A673 (cell line): ENCODE measurements around the gene GNG7. TPM values are rescaled to one million over a fixed set of nuclear protein-coding genes. Genes with fewer than 3 reads are reported as not detected.

ENCODE experiments used
- BruUV-seq: library from RNA; stranded (reverse); fragments of 400-500 nt; replicated peaks from 2 replicates; lab custom pipeline; 2021; lab: Mats Ljungman, UMichigan
- CTCF ChIA-PET: fragments of 300-600 bp; sonication (Branson Sonifier 250); formaldehyde crosslinking; loops from one replicate; lab custom pipeline; 2022; ENCODE audit warnings: antibody characterized with exemption; lab: Charles Lee
- POLR2A ChIA-PET: fragments of 300-600 bp; sonication (Branson Sonifier 250); formaldehyde crosslinking; loops from one replicate; lab custom pipeline; 2022; ENCODE audit warnings: antibody characterized with exemption; ENCODE audit not compliant: low non-redundant PET; lab: Charles Lee
- DNase-seq: peaks from one replicate; pipeline ENCODE4 v3.0.0-alpha.2; 2015; ENCODE audit warnings: low spot score
- H3K27ac ChIP-seq: fragments of 200-600 bp; sonication (generic); 2 replicates; pipeline ENCODE4 v1.5.1; 2016; ENCODE audit warnings: mixed run types, low read depth, mild to moderate bottlenecking, mixed read lengths, antibody characterized with exemption, low read length; ENCODE audit not compliant: poor library complexity, severe bottlenecking
- H3K27me3 ChIP-seq: fragments of 200-600 bp; sonication (generic); replicated peaks from 2 replicates; pipeline ENCODE4 v1.6.1; 2017; ENCODE audit warnings: mixed run types, low read depth, mild to moderate bottlenecking, mixed read lengths, antibody characterized with exemption, low read length; ENCODE audit not compliant: insufficient read depth, poor library complexity
- H3K36me3 ChIP-seq: fragments of 200-600 bp; sonication (generic); 2 replicates; pipeline ENCODE4 v1.6.1; 2016; ENCODE audit warnings: mixed run types, mild to moderate bottlenecking, mixed read lengths, antibody characterized with exemption, low read length; ENCODE audit not compliant: insufficient read depth, poor library complexity, severe bottlenecking
- H3K4me1 ChIP-seq: fragments of 200-600 bp; sonication (generic); 2 replicates; pipeline ENCODE4 v1.6.1; 2017; ENCODE audit warnings: mixed run types, mild to moderate bottlenecking, mixed read lengths, antibody characterized with exemption, low read length; ENCODE audit not compliant: insufficient read depth, poor library complexity, severe bottlenecking
- H3K4me3 ChIP-seq: fragments of 200-600 bp; sonication (generic); 2 replicates; pipeline ENCODE4 v1.5.1; 2016; ENCODE audit warnings: low read depth, mixed run types, mild to moderate bottlenecking, mixed read lengths, low read length; ENCODE audit not compliant: poor library complexity, severe bottlenecking
- H3K9me3 ChIP-seq: fragments of 200-600 bp; sonication (generic); 2 replicates; pipeline ENCODE4 v1.6.1; 2016; ENCODE audit warnings: mixed run types, low read depth, mild to moderate bottlenecking, mixed read lengths, antibody characterized with exemption, low read length; ENCODE audit not compliant: poor library complexity, severe bottlenecking
- CTCF ChIP-seq: fragments of 300-800, 200-600 bp; sonication (generic); conservative IDR thresholded peaks from 2 replicates; pipeline ENCODE4 v1.5.1; 2017; ENCODE audit warnings: low read depth, mild to moderate bottlenecking, antibody characterized with exemption, low read length, moderate library complexity, mixed read lengths
- EZH2 ChIP-seq: fragments of 200-600 bp; sonication (generic); IDR thresholded peaks from 2 replicates; pipeline ENCODE4 v1.6.1; 2017; ENCODE audit warnings: borderline replicate concordance, low read depth, mild to moderate bottlenecking, mixed read lengths, antibody characterized with exemption, low read length; ENCODE audit not compliant: poor library complexity, severe bottlenecking
- intact Hi-C: fragments of 100-400 bp; cut with micrococcal nuclease; formaldehyde crosslinking; loops from one replicate; pipeline ENCODE4 v1.10.0; 2022; ENCODE audit not compliant: unreplicated experiment
- total RNA-seq: library from RNA; stranded (reverse); gene quantifications from 2 replicates; pipeline ENCODE4 v1.2.3, GENCODE V29; 2021

Gene GNG7
- total RNA-seq, 1 experiment from 2014 or later: 0.30 TPM

GRCh38 chr19:2721570-2722540 lies 19.4 kb upstream of the GNG7 start:
- Histone ChIP-seq H3K4me1 (peaks cover 5% of the 10 kb centered on the region), H3K36me3 (no peaks in the 10 kb centered on the region), H3K4me3 (peak overlapping the region; percentile 86), H3K9me3 (no peaks in the 10 kb centered on the region), H3K27ac (peak overlapping the region; percentile 30), H3K27me3 (peaks cover 5% of the 10 kb centered on the region)
- DNase-seq: no peak
- POLR2A ChIA-PET: no interaction called here
- no TSS peak for BruUV-seq
- intact Hi-C loops: no loop called here
- CTCF ChIA-PET: no interaction called here
- TF ChIP-seq EZH2 (no peak), CTCF (no peak)

GRCh38 chr19:2720777-2721569 lies 18.5 kb upstream of the GNG7 start, which contains the start of gene DIRAS1:
Gene DIRAS1 (minus strand): TSS chr19:2721372. CDS start chr19:2717806, 3,566 bp downstream.
- Histone ChIP-seq H3K4me1 (peaks cover 5% of the 10 kb centered on the region), H3K36me3 (peaks cover 7% of the 10 kb centered on the region), H3K27me3 (no peaks in the 10 kb centered on the region), H3K27ac (peak within 1 kb of the TSS; percentile 85), H3K9me3 (no peaks in the 10 kb centered on the region), H3K4me3 (peak within 1 kb of the TSS; percentile 86)
- no peak for DNase-seq
- CTCF ChIA-PET: no interaction called here
- intact Hi-C loops: no loop called here
- POLR2A ChIA-PET: no interaction called here
- no TSS peak for BruUV-seq
- no peak for TF ChIP-seq CTCF
- TF ChIP-seq EZH2: no peak
